Measurements from ENCODE around the gene HS3ST2. TPM values are rescaled to one million over a fixed set of nuclear protein-coding genes. Genes with fewer than 3 reads are reported as not detected.
A peak's percentile ranks its signal among the peaks of the same experiment; 100 is the strongest.

Gene HS3ST2
- total and polyA plus RNA-seq, 2 experiments from 2014 or later, result 1.4 to 3.2 TPM

- TF ChIP-seq CREB1 (CRISPR knock-in tag; IDR thresholded peaks at IDR 0.05; ENCODE audit: low read depth) (no peak), STAT1 (IDR thresholded peaks at IDR 0.05; ENCODE audit: unreplicated experiment) (no peak), EZH2phosphoT487 (IDR thresholded peaks at IDR 0.05; ENCODE audit: unreplicated experiment) (no peak), ETS1 (IDR thresholded peaks at IDR 0.05) (no peak), EZH2 (IDR thresholded peaks at IDR 0.05; ENCODE audit: low read depth, unreplicated experiment) (no peak)
Measured at GRCh38 chr16:22929461-22929860, 115.5 kb downstream of the HS3ST2 start (continued).

- Mint-ChIP-seq H3K4me3 (peak overlapping the region; percentile 25; the same call in 2 of the 3 replicates), H3K27ac (peak overlapping the region; percentile 68)
- peak; percentile 84 for ATAC-seq
- TF ChIP-seq REST (IDR thresholded peaks at IDR 0.05; ENCODE audit: unreplicated experiment) (no peak), ETS1 (IDR thresholded peaks at IDR 0.05) (no peak), EZH2phosphoT487 (IDR thresholded peaks at IDR 0.05; ENCODE audit: unreplicated experiment) (no peak), ZNF462 (CRISPR knock-in tag; IDR thresholded peaks at IDR 0.05) (no peak), POLR2AphosphoS5 (IDR thresholded peaks at IDR 0.05; ENCODE audit: low read depth) (no peak), NANOG (IDR thresholded peaks at IDR 0.05; ENCODE audit: borderline replicate concordance) (no peak), ZNF331 (CRISPR knock-in tag; IDR thresholded peaks at IDR 0.05; ENCODE audit: low read depth) (no peak), ZNF114 (CRISPR knock-in tag; IDR thresholded peaks at IDR 0.05) (no peak)
Measured at GRCh38 chr16:22932032-22932771, 118.2 kb downstream of the HS3ST2 start.

More at GRCh38 chr16:22932032-22932771, 118.2 kb downstream of the HS3ST2 start:
- Histone ChIP-seq H3K27ac (ENCODE audit: low read depth) (peak overlapping the region; percentile 63; the same call in 1 of the 2 replicates), H3K27me3 (ENCODE audit: insufficient read depth) (no peaks in the 10 kb centered on the region), H3K4me3 (peak overlapping the region; percentile 25; the same call in 1 of the 2 replicates), H2AFZ (no peak overlapping the region), H3K9me2 (ENCODE audit: insufficient read depth) (no peaks in the 10 kb centered on the region), H3K79me2 (replicated peaks; ENCODE audit: insufficient read depth) (no peaks in the 10 kb centered on the region), H3K36me3 (ENCODE audit: insufficient read depth) (no peaks in the 10 kb centered on the region), H3K4me1 (ENCODE audit: insufficient read depth) (peaks cover 24% of the 10 kb centered on the region), H4K20me1 (replicated peaks; ENCODE audit: insufficient read depth) (no peaks in the 10 kb centered on the region), H3K4me2 (peak overlapping the region; percentile 60), H3F3A (replicated peaks; ENCODE audit: low read depth) (no peaks in the 10 kb centered on the region)
- Mint-ChIP-seq H3K4me1 (peaks cover 33% of the 10 kb centered on the region), H3K27me3 (ENCODE audit: insufficient read depth, low read depth, poor library complexity) (no peaks in the 10 kb centered on the region), H3K36me3 (ENCODE audit: low read depth) (no peaks in the 10 kb centered on the region), H3K9me3 (no peaks in the 10 kb centered on the region)
- peak; percentile 44 for DNase-seq (ENCODE audit: low spot score)

Measured in GM23338 (cell line).